Effector CD8-positive, alpha-beta T cell (primary cell): ENCODE data around the gene ARSJ.

Experiments
- DNase-seq: peaks from one replicate; lab custom pipeline; 2025; lab: John Stamatoyannopoulos, UW

Gene ARSJ

DNA sequence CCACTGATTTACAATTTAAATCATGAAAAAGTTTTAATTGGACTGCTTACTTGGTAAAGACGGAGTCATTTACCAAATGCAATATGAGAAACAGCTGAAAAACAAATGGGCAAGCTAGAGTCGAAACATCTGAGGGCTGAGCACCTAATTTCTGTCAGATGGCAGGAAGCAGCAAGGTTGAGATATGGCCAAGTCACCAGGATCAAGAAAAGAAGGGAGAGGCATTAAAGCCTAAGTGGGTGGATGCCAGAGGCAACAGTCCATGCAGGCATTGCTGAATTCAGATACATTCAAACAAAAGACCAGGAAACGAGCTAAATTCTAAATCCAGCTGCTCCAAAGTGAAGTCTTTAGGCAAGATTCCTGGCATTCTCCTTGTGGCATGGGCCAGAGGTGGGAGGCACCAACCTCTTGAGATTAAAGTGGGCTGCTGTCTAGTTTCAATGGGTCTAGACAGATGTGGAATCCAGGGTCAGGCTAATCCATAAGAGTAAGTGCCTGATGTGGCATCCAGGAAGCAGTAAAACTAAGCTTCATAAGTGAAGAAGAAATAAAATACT, 8.0 kb upstream of the ARSJ start:
- no peak for DNase-seq

DNA sequence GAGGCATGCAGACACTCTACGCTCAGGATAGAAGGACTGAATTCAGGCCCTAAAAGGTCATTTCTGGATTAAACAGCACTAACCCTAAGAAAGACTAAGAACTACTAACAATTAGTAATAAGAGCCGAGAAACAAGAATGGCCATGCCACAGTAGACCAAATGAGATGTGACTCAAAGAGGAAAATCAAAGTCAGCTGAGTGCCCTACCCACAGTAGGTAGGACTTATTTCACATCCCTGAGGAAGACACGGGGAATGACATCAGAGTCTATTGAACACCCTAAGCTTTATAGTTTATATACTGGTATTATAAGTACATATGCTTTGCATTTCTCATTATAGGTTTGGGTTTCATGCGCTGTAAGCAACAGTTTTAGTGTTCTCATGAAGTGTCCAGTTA, 2.7 kb upstream of the ARSJ start:
- DNase-seq = no peak

DNA sequence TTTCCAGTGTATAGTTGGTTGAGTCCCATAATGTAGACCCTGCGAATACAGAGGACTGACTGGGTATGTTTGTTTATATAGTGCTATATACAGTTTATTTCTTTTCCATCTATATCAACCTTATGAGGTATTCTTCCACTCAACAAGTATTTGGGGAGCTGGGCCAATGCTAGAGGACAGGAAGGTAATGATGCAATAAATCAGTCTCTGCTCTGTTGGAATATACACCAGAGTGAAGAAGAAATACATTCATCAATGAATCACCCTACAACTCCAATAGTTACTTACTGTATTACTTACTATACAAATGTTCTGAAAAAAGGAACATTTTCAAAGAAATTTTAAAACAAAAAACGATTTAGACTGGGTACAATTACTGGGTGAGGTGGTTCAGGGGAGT, 2.1 kb upstream of the ARSJ start:
- no peak for DNase-seq

DNA sequence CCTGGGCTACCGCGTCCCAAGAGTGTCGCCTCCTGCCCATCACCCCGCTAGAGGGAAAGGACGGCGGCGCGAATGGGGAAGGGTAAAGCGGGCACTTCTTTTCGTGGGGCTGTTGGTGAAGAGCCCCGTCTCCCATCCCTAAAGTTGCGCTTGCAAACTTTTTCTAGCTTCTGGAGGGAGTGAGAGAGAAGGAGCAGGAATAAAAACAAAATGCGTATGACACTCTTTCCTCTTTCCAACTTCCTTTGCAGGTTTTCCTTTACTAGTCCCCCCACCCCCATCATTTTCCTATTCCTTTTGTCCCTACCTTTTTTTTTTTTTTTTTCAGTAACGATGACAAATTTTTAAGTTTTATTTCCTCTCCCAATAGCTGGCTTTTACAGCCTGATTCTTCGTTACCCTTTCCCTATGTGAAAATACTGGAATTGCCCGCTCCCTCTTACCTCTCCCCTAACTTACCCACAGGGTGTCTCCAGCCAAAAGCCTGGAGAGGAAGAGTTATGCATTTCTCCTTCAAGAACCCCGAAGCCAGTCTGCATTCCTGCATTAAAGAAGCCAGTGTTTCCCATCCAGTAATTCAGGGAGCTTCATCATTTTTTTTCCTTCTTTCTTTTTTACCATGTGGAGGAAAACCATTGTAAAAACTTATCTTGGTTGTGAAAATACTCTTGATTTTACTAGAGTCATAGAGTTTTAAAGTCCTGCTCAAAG, 613 bp upstream of the ARSJ start:
- DNase-seq = no peak

DNA sequence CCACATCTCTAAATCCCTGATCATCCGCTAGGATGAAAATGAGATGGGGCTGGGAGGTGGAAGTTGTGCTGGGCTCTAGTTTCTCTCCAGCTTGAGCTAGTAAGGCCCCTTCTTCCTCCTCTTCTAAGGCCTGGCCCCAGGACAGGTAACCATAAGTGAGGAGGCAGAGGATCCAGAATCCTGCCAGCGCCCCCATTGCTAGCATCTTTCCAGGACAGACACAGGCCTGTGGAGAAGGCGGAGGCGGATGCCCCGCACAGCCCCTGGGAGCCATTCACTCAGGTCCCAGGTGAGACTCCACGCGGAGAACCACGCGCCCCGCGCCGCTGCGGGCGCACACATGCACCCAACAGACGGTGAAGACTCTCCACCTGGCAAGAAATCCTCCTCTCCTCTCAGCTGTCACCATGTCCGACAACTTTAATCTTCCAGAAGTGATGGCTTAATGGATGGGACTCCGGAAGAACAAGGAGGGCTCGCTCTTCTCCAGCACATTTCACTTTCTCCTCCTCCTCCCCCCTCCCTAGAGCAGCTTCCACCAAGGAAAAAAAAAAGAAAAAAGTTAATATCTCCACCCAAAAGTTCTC, 793 bp downstream of the ARSJ start:
- no peak for DNase-seq

DNA sequence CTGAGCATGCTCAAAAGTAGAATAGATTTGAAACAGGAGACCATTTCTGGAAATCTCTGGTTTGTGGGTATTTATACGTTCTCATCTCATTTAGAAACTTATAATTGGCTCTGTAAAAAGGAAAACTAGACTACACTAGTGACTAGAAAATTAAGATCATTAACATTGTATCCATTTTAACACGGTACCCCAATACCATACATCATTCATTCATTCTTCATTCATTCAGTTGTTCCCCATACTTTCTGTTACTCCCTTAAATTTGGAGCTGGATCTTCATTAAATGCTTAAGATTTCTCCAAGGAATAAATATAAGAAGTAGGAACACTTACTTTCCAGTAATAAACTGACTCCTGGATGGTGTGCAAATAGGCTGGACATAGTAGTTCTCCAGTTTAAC, 1.3 kb downstream of the ARSJ start:
- DNase-seq = no peak

DNA sequence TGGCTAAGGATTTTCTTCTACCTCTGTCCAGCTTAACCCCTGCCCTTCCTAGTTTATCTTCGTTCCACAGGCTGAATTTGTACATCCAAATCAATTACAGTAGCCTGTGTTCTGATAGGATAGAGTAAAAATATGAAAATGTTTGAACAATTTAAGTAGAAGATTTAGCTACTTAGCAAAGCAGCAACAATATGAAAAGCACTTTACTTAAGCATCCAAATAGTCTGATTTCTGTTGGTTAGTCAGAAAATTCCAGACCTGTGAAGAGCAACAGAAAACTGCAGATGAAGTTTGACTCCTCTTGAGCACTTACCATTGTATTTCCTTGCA, 2.0 kb downstream of the ARSJ start:
- no peak for DNase-seq

DNA sequence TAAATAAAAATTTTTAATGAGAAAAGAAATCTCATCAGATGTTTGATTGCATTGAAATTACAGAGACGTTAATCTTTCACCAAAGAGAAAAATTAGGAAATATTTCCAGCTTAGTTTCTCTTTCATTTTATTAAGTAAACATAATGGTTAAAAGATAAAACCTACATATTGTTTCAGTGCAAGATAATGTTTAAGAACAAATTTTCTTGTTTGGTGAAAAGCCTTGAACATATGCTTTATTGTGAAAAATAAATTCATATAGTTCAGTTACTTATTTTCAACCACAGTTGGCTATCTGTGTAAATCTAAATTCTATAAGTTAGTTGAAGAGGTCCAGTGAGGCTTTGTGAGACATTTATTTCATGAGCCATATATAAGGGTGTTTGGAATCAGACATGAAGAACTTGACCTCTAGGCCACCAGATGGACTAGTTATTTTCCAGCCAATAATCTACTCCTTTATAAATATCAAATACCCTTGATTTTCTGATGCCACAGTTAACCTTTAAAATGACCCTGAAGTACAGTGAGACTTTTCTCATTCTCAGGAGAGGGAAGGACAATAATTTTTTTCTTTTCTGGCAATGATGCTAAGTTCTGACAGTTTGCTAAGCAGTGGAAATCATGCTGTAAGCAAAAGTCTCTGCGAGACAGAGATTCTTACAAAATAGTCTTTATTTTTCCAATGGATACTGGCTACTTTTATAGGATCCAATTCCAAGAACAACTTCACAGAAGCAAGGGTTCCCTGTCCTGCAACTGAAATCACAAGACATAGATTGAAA, 2.5 kb downstream of the ARSJ start:
- no peak for DNase-seq

DNA sequence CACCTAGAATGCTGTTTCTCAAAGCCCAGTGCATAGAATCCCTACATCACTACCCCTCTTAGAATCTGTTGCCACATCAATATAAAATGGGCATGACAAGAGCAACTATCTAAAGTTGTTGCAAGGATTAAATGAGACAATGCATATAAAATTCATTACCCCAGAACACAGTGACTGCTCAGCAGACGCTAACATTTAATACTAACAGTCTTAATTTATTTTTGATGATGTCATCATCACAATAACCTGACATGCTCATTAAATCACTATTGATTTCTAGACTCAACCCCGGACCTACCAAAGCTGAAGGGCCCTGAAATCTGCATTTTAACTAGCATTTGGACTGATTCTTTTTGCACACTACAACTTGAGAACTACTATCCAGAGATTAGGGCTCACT, 3.9 kb downstream of the ARSJ start:
- DNase-seq = no peak

DNA sequence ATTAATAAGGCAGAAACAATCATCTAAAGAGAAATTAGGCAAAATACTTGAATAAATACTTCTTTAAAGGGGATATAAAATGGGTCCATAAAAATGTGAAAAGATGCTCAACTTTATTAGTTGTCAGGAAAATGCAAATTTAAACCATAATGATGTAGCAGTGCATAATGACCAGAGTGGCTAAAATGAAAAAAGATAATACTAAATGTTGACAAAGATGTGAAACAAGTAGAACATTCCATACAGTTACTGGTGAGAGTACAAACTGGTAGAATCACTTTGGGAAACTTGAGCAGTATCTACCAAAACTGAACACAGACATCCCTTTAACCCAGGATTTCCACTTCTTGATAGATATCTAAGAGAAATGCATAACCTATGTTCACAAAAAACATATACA, 5.0 kb downstream of the ARSJ start:
- no peak for DNase-seq

DNA sequence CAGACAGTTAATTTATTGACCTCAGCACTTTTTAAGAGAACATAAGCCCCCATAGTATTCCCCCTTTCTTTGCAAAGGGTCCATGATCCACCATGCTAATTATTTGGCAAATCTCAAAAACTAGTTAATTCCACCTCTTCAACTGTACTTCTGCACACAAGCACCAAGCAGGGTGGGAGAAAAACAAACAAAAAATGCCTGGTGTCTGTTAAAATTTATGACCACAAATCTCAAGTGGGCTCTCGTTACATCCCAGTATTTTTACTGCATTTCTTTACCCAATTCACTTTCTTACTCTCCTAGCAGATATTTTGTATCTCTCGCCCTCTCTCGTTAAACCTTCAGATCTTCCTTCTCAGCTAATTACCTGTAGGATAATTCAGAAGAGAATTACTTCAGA, 6.1 kb downstream of the ARSJ start:
- DNase-seq = no peak

DNA sequence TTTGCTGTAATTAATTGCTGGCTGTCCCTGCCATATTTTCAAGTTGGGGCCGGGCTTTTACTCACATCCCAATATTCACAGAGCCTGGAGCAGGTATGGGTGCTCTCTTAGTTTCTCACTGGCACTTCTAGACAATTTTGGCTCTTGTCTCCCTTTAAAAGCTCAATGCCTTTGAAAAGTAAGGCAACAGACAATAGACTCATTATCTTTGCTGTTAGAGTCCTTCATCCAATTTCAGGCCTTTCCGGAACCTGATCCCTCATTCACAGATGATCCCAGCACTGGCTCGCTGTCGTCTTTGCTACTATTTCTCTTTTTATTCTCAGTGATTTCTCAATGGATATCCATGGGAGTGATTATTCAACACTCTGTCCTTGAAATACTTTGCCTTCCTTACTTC, 6.7 kb downstream of the ARSJ start:
- DNase-seq = no peak

DNA sequence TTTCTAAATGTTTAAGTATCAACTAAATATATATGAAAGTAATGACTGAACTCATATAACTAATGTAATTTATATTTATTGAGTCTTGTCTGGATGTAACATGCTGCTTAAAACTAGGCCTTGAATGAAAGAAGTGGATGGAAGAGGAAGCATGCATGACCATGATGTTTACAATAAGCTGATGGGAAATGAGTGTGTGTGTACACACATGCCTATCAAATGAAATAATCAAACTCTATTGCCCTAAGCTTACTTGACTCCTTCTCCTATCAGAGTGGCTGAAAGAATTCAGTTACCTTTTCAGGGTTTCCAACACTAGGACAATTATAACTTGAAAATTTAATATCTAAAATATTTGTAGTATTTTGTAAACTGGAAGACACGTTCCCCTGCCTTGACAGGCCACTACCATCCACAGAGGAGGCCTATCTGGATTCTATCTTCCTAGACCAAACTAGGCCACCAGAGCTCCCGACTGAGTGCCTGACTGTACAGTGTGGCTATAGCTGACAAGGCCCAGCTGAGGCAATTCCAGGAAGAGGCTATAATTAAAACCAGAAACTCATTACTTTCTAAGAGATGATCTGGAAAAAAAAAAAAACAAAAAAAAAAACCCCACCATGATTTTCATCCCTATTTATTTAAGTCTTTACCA, 7.6 kb downstream of the ARSJ start:
- DNase-seq = no peak

DNA sequence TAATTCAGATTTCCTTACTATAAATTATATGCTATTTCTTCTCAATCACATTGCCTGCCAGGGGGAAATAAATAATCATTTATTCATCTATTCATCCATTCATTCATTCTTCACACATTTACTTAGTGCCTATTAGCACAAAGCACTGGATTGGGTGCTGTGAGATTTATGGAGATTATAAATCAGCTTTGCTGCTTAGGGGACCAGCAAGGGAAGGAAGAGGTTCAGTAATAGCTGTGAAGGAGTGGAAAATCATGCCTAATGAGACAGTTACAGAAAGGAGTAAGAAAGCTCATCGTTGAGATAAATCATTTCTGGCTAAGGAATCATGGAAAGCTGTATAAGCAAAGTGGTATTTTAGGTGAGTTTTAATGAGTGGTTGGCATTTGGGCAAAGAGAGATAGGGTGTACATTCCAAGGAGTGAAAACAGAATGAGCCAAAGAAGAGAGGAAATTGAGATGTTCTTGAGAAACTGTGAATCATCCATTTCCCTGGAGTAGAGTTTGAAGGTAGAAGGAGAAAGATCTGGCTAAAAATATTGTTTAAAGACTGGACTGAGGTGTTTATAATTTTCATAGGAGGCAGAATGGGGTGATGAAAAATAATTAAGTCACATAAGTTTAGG, 9.6 kb downstream of the ARSJ start:
- DNase-seq = no peak

DNA sequence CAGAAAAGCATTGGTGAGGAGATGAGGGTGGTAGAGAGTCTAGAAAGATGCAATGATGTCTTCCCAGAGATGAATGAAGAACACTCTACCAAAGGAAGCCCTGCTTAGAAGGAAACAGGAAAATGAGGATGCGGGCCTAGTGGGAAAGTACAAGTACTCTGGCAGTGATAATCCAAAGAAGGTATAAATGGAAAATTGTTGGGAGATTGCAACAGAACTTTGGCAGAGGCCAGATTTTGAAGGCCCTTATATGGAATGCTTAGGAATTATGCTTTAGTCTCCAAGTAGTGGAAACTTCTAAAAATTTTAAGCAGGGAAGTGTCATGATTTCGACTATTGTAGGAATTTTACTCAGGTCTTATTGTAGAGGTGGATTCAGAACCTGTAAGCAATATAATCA, 11.0 kb downstream of the ARSJ start:
- DNase-seq = no peak

DNA sequence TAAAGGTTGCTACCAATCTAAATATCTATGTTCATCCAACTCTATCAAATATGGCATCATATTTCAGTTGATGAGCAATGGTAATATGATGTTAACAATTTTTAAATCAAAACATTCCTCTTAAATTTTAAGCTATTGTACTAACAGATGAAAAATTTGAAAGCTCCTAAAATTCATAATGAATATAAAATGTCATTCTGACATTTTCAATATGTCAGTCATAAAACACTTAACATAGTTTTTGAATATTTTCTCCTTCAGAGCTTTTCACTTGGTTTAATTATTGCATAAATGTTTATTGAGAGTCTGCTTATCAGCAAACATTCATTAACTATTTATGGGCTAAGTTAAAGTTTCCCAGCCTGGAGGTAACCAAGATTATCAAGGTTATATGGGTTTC, 11.8 kb downstream of the ARSJ start:
- no peak for DNase-seq

DNA sequence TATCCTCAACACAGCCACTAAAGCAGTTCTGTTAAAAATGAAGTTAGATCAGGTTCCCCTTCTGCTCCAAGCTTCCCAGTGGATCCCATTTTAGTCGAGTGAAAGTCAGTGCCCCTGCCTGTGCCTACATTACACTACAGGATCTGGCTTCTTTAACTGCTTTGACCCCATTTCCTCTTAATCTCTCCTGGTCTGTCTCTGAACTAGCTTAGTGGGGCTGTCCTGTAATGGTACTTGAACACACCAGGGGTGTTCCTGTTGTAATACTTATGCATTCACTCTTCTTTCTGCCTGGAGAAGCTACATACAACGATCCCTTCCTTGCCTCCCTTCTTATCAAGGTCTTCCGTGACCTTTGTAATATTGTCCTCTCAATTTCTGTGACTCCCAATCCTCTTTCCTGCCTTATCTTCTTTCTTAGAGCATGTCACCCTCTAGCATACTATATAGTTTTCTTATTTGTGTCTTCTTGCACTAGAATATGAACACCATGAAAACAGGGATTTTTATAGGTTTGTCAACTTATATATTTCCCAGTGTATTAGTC, 16.7 kb downstream of the ARSJ start:
- no peak for DNase-seq

DNA sequence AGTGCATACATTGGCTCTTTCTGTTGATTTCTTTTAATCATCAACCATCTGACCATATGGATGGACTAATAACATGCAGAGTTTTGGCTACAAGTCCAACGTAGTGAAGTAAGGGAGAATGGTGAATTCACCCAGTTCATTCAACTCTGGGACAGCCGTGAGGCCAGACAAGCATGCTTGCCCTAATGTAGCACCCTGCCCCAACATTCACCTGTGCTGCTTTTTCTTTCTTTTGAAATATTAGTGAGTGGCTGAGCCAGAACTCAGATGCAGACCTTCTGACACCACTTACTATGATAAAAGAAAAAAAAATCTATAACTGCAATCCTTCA, 17.5 kb downstream of the ARSJ start:
- DNase-seq = no peak

DNA sequence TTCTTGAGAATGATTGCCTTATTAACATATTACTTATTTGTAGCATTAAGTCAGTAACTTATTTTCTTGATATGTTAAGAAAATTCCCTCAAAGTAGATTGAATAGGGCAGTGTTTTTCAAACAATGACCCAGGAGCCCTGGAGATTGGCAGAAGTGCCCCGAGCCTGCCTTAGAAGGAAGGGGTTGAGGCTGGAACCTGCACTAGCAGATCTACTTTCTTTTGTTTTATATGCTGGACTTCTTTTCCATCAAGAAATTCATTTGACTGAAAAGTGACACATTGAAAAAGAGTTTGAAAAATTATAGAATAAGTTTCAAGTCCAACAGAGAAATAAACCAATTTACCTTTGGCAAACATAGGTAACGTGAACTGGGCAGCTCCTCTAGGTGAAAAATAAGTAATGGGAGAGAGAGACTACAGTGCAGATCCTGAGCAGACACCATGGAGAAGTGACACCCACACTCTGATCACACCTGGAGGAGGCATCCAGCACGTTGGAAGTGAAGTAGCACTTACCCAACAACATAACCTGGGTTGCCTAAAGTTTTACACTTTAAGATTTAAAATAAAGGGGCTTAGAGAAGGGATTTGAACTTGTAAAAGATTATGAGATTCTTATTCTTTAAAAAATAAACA, 18.6 kb downstream of the ARSJ start:
- no peak for DNase-seq

DNA sequence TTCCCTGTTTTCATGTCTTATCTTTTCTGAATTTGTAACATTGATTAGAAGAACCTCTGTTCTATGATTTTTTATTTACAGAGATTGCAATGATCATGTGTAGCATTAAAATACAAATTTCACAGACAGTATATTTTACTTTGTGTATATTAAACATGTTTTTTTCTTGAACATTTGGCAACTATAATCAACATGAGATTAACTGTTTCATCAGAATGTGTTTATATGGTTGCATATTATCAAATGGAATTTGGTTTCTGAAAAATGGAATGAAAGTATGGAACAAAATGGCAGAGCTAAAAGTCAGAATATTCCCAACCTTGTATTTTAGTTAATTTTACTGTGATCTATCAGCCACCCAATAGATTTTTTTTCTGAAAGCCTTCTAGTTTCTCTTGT, 19.9 kb downstream of the ARSJ start:
- DNase-seq = no peak

DNA sequence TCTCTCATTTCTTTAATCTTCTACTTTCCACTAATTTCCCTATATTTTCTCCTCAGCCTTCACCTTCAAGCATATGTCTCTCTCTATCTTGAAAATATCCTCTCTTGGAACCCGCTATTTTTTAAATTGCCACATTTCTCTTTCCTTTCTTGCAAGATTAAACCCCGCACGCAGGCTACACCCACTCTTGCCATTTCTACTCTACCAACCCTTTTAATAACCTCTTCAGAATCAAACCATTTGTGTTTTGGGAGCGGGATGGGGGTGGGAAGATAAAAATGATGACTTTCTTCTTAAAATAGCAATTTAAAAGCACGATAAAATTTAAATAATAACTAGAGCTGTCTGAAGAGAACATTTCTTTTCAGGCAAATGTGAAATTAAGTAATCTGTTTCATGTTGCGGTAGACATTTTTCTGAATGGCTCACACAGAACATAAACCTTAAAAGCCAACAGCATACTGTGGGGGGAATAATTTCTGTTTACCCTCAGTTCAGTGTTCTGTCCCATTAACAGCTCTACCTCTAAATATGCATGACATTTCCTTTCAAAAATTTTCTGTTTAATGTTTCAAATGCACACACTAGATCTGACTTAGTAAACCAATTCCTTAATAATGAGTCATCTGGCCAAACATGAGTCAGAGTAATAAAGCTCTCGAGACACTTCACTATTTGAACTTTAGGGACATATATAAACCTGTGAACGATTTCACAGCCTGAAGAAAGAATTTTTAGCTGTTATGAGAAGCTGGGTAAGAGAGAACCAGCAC, 20.5 kb downstream of the ARSJ start:
- no peak for DNase-seq
